ENCODE measurements around the gene PLEKHM3. TPM values are rescaled to one million over a fixed set of nuclear protein-coding genes. Genes with fewer than 3 reads are reported as not detected.
"Not testable (repeated sequence)": the region's sequence is repeated elsewhere in the genome, so short reads cannot be mapped to it uniquely, and the experiment has no call there.

The PLEKHM3 gene
- polyA plus RNA-seq, 1 experiment = 5.8 TPM

DNA sequence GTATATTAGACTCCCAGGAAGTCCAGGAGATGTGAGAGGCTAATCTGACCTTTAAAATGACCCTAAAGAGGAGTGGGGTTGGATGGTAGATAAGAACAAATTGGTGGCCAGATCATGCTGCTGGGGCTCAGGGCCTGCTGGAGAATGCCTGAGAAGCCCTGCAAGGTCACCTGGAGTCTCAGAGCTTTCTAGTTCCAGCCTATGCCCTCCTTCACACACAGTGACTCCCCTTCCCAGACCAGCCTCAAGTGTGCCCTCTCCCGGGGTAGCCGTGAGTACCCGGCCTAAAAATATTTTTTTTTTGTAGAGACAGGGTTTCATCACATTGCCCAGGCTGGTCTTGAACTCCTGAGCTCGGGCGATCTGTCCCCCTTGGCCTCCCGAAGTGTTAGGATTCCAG is 211.4 kb downstream of the PLEKHM3 start:
- no peak overlapping the region for H3K4me3 ChIP-seq (ENCODE audit: low read depth, low read length)
- TF ChIP-seq, protein P1, sequence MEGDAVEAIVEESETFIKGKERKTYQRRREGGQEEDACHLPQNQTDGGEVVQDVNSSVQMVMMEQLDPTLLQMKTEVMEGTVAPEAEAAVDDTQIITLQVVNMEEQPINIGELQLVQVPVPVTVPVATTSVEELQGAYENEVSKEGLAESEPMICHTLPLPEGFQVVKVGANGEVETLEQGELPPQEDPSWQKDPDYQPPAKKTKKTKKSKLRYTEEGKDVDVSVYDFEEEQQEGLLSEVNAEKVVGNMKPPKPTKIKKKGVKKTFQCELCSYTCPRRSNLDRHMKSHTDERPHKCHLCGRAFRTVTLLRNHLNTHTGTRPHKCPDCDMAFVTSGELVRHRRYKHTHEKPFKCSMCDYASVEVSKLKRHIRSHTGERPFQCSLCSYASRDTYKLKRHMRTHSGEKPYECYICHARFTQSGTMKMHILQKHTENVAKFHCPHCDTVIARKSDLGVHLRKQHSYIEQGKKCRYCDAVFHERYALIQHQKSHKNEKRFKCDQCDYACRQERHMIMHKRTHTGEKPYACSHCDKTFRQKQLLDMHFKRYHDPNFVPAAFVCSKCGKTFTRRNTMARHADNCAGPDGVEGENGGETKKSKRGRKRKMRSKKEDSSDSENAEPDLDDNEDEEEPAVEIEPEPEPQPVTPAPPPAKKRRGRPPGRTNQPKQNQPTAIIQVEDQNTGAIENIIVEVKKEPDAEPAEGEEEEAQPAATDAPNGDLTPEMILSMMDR (IDR thresholded peaks at IDR 0.05; ENCODE audit: insufficient read depth, low read depth, low read length) = no peak
- ChIA-PET POLR2A (no interaction called here), CTCF (no interaction called here)
- H3K27me3 ChIP-seq (ENCODE audit: control insufficient read depth, insufficient read depth, low read length) = no peaks in the 10 kb centered on the region
- DNase-seq (ENCODE audit: low read depth) = no peak
- no peaks in the 10 kb centered on the region for H3K36me3 ChIP-seq (ENCODE audit: control insufficient read depth, insufficient read depth, low read length)

- DNase-seq (ENCODE audit: low read depth) = no peak
- POLR2A ChIA-PET = no interaction called here
- Histone ChIP-seq H3K36me3 (ENCODE audit: control insufficient read depth, insufficient read depth, low read length) (no peaks in the 10 kb centered on the region), H3K4me3 (ENCODE audit: low read depth, low read length) (no peak overlapping the region), H3K27me3 (ENCODE audit: control insufficient read depth, insufficient read depth, low read length) (no peaks in the 10 kb centered on the region)
- TF ChIP-seq, protein P1 (IDR thresholded peaks at IDR 0.05; ENCODE audit: insufficient read depth, low read depth, low read length) = no peak
- CTCF ChIA-PET = no interaction called here
Measured at GRCh38 chr2:207813221-207813916, 212.0 kb downstream of the PLEKHM3 start.

GRCh38 chr2:207812726-207813080 is 212.6 kb downstream of the PLEKHM3 start:
- Histone ChIP-seq H3K4me3 (ENCODE audit: low read depth, low read length) (no peak overlapping the region), H3K36me3 (ENCODE audit: control insufficient read depth, insufficient read depth, low read length) (no peaks in the 10 kb centered on the region), H3K27me3 (ENCODE audit: control insufficient read depth, insufficient read depth, low read length) (no peaks in the 10 kb centered on the region)
- CTCF ChIA-PET = no interaction called here
- DNase-seq (ENCODE audit: low read depth) = no peak
- TF ChIP-seq, protein P1 (IDR thresholded peaks at IDR 0.05; ENCODE audit: insufficient read depth, low read depth, low read length) = no peak
- POLR2A ChIA-PET = no interaction called here

DNA sequence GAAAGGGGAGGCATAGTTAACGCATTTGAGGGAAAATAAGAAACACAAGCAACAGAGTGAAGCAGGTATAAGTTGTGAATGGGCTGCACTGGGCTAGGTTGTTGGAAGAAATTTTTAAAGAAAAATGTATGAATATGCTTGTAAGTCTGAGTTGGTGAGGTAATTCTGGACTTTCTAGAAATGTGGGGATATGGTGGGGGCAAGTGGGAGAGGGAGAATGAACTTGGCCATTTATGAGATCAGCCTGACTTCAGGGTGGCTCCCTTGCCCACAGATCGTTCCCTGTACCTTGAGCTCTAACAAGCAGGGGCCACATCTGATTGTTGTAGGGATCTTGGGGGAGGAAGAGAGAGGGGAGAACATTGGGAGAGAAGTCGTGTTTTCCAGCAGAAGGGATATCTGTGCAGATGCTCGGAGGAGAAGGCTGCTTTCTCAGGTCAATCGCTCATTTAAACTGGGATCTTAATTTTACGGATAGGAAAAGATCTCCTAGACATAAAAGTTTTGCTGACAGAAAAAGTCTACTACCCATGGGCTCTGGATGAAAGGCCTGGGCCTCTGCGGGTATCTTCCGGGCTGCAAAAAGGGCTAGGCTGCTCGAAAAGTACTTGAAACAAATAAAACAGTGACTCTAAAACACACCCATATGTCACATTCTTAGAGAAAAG is 213.1 kb downstream of the PLEKHM3 start:
- H3K4me3 ChIP-seq (ENCODE audit: low read depth, low read length) = no peak overlapping the region
- CTCF ChIA-PET = interaction anchor here (0.6 kb wide), 1 partner anchor 10 kb away, joined by 3 read pairs; no protein-coding TSS in a partner anchor
- TF ChIP-seq, protein P1 (IDR thresholded peaks at IDR 0.05; ENCODE audit: insufficient read depth, low read depth, low read length) = no peak
- no peak for DNase-seq (ENCODE audit: low read depth)
- H3K27me3 ChIP-seq (ENCODE audit: control insufficient read depth, insufficient read depth, low read length) = no peaks in the 10 kb centered on the region
- H3K36me3 ChIP-seq (ENCODE audit: control insufficient read depth, insufficient read depth, low read length) = no peaks in the 10 kb centered on the region
- POLR2A ChIA-PET = no interaction called here

DNA sequence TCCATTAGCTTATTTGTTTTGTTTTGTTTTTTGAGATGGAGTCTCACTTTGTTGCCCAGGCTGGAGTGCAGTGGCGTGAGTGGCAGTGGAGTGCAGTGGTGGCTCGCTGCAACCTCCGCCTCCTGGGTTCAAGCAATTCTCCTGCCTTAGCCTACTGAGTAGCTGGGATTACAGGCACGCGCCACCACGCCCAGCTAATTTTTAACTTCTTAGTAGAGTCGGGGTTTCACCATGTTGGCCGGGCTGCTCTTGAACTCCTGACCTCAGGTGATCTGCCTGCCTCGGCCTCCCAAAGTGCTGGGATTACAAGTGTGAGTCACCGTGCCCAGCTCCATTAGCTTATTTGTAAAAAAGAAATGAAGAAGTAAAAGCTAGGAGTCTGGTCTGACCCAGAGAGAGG is 213.7 kb downstream of the PLEKHM3 start:
- H3K4me3 ChIP-seq (ENCODE audit: low read depth, low read length); H3K36me3 ChIP-seq (ENCODE audit: control insufficient read depth, insufficient read depth, low read length); POLR2A ChIA-PET; H3K27me3 ChIP-seq (ENCODE audit: control insufficient read depth, insufficient read depth, low read length); DNase-seq (ENCODE audit: low read depth): not testable (repeated sequence)
- CTCF ChIA-PET = interaction anchor here (0.6 kb wide), 1 partner anchor 10 kb away, joined by 3 read pairs; no protein-coding TSS in a partner anchor
